Umbilical cord (tissue), 2 donors: ENCODE measurements around the gene SMPD3. TPM values are rescaled to one million over a fixed set of nuclear protein-coding genes. Genes with fewer than 3 reads are reported as not detected.
"Not testable (repeated sequence)": the region's sequence is repeated elsewhere in the genome, so short reads cannot be mapped to it uniquely, and the experiment has no call there.

Experiments used
- DNase-seq: peaks from one replicate; pipeline ENCODE4 v3.0.0-alpha.2; 2015; ENCODE audit warnings: low spot score
- total RNA-seq: library from RNA; depleted of rRNA; stranded (reverse); fragments of >200 nt; gene quantifications from one replicate; pipeline ENCODE4 v1.2.3, GENCODE V29; 2014; ENCODE audit warnings: low replicate concordance; ENCODE audit not compliant: insufficient read depth

SMPD3 gene
- 0.48 TPM for total RNA-seq

DNA sequence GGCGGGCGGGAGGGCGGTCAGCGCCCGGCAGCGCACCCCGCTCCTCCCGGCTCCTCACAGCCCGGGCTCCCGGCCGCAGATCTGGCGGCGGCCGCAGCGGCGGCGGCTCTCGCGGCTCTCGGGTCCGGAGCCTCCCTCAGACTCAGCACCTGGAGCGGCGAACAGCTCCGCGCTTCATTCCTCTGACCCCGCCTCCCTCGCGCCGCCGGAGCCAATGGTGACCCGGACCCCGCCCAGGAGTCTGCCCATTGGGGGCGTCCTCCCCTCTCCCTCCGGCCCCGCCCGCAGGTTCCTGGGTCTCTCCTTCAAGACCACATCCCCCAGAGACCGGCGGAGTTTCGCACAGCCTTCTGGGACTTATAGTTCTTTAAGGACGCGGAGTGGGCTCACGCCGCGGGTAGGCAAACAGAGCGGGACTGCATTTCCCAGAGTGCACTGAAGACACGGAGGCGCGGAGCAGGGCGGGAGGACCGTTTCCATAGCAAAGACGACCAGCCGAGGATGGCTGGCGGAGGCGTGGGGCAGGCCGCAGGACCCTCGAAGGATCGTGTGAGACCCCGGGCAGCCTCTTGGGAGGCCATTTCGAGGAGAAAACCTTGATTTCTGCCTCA, at the start of gene SMPD3:
Gene SMPD3 (minus strand): TSS at position 149 of the 611 bp plus-strand sequence. CDS start 76,327 bp downstream, outside the sequence.
- DNase-seq, result peak; percentile 100

- DNase-seq, result no peak
Measured at GRCh38 chr16:68496689-68497088, 48.4 kb upstream of the SMPD3 start.

- DNase-seq, result not testable (repeated sequence)
Measured at GRCh38 chr16:68494261-68494660, 46.0 kb upstream of the SMPD3 start.

DNA sequence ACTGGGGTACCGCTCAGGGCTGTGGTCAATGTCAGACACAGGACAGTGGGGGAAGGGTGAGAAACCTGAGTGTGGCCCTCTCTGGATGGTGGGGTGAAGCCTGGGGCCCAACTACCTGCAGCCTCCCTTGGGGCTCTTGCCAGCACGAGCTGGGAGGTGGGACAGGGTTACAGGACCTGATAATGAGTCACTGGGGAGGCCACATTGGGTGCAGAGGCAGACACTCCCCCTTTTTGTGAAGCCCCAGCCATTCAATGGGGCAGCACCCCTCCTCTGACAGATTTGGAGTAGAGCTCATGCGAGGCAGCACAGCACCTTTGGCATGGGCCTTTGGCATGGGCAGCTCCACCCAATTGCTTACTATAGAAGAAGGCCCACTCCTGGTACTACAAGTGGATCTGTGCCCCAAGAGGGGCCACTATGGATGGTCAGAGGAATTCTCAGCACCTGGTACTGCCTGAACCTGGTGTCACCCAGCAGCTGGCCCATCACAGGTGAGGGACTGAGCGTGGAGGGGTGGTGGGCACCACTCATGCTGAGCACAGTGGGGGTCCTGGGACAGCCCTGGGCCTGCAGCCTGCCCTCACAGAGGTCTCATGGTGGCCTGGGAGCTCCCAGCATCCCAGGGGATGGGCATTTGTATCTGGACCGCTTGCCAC, 45.2 kb upstream of the SMPD3 start:
- no peak for DNase-seq

DNA sequence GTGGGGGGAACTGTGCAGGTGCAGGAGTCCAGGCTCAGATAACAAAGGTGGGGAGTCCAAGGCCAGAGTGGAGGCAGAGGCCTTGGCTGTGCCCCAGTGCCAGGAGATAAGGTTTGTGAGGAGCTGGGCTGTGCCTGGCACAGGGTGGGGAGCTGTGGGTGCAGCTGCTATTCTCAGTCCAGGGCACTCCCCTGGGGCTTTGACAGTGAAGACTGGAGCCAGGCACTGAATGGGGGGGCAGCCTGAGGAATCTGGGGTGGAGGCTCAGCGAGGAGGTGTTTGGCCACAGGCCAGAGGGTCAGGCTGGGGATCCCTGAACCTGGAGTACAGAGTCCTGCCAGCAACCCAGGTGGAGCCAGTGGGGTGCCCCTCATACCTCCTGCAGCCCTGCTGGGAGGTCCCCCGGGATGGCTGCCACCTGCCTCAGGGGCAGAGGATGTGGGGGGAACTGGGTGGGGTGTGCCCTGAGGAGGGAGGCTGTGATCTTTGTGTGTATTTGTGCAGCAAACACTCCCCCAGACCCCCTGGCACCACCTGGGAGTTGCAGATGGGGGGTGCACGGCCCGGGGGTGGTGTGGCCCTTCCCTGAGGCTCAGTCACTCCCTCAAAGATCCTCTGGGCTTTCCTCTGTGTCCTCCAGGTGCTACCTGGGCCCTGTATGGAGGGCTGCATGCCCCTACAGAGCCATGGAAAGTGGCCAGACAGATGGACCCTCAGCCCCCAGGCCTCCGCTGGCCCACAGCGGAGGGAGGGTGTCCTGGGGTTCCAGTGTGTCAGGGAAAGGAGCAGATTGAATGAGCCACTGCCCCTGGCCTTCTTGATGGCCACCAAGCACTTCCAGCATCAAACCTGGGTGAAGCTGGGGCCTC, 44.5 kb upstream of the SMPD3 start:
- no peak for DNase-seq

GRCh38 chr16:68492151-68492542, 43.8 kb upstream of the SMPD3 start:
- no peak for DNase-seq

GRCh38 chr16:68491576-68491950, 43.3 kb upstream of the SMPD3 start:
- no peak for DNase-seq

- DNase-seq, result no peak
Measured at GRCh38 chr16:68490829-68491575, 42.7 kb upstream of the SMPD3 start.

- no peak for DNase-seq
Measured at GRCh38 chr16:68490358-68490757, 42.0 kb upstream of the SMPD3 start.

DNA sequence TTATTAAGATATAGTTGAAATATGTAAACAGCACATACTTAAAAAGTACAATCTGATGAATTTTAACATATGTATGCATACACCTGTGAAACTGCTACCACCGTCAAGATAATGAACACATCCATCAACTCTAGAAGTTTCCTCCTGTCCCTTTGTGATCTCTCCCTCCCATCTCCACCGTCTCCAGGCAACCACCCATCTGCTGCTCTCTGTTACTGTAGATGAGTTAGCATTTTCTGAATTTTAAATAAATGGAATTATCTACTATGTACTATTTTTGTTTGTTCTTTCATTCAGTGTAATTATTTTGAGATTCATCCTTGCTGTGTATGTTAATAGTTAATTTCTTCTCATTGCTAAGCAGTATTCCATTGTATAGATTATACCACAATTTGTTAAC, 40.2 kb upstream of the SMPD3 start:
- no peak for DNase-seq

DNA sequence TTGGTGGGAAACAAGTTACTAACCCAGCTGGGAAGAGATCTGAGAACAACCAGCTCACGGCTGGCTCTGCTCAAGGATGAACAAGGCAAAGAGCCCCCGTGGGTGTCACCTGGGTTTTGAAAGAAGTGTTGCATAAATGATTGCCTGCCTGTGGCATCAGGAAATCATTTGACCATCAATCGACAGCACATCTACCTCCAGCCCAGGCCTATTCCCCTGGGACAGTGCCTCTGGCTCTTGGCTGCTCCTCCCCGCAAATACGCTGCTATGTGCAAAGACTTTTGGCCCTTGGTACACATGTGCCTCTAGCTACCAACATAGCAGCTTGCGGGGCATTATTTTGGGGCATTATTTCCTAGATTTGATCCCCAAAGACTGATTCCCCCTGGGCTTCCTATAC, 39.4 kb upstream of the SMPD3 start:
- no peak for DNase-seq

DNA sequence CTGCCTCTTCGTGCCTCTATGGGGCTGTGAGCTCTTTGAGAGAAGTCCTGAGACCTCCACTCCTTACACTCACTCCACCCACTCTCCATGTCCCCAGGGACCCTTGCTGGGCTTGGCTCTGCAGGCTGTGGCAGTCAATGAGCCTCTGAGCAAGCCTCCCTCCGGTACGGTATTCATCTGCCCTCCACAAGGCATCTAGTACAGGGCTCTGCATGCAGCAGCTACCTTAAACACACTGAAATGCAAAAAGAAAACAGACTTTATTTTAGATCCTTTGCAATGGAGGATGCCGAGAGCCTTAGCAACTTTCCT, 38.9 kb upstream of the SMPD3 start:
- DNase-seq, result no peak

GRCh38 chr16:68486502-68487202, 38.3 kb upstream of the SMPD3 start:
- DNase-seq, result no peak

GRCh38 chr16:68481636-68482035, 33.3 kb upstream of the SMPD3 start:
- no peak for DNase-seq

DNA sequence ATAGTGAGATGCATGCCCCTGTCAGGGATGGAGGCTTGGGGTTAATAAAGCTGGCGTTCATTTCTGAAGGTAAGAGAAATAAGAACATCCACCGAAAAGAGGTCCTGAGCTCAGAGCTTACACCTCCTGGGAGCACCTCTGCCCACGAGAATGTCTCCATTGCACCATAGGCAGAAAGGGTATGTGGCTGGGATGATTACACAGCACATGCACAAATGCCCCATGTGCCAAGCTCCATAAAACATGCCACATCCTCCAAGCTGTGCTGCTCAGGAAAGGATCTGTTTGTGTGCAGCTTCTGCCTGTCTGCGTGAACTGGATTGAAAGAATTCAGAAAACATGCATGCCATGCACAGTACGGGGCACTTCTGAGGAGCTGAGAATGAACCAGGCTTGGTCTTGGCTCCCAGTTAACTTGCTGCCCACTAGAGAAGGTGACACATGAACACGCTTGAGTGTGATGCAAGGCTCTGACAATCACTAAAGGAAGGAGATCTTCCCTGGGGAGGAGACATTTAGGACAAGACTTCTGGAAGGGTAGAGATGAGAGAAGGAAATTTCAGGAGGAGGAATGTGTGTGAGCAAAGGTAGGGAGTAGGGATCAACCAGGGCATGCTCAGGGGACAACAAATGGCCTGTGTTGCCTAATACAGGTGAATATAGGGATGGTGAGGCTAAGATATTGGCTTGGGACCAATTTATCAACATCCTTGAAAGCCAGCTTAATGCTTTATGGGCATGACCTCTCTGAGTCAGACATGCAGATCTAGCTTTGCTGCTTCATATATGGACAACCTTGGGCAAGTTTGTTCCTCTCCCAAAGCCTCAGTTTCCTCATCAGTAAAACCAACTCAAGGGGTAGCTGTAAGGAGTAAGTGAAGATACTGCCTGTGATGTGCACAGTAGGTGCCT, 32.0 kb upstream of the SMPD3 start:
- no peak for DNase-seq

- DNase-seq, result no peak
Measured at GRCh38 chr16:68479271-68479670, 31.0 kb upstream of the SMPD3 start.

- no peak for DNase-seq
Measured at GRCh38 chr16:68478526-68479250, 30.4 kb upstream of the SMPD3 start.

- DNase-seq, result no peak
Measured at GRCh38 chr16:68475071-68475470, 26.8 kb upstream of the SMPD3 start.

DNA sequence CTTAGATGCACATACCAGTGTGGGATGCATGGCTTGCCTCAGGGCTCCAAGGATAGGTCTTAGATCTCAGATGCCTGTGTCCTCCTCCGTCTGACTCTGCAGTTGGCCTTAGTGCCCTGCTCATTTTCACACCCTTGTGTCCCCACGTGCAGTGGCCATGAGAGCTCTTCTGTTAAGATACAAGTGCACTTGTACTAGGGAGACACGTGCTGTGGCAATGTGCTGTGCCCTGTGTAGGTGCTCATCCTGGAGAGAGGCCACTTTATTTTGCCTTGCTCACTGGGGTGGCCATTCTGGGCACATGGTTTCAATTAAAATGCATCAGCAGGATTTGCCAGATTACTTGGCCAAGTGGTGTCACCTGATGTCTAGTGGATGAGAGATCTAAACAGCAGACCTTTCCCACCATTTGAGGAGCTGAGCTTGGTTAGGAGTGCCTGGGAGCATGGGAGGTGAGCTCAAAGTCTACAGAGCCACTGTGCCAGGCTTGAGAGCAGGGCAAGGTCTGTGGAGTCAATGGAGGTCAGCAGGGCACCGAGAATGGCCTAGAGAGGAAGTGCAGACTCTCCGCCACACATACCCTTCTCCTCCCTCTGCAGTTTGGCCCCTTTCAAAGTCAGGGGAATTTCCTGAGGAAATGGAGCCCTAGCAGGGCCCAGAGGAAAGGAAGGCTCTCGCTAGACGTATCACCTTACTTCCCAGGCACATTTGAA, 25.2 kb upstream of the SMPD3 start:
- DNase-seq, result no peak
